BJ (cell line): ENCODE results near the gene SCAF4. TPM values are rescaled to one million over a fixed set of nuclear protein-coding genes. Genes with fewer than 3 reads are reported as not detected.

ENCODE experiments used
- CTCF ChIA-PET: fragments of 350-600 bp; formaldehyde crosslinking; extraction: SDS; loops from one replicate; lab custom pipeline; 2021; ENCODE audit warnings: antibody characterized with exemption, inconsistent platforms; lab: Yijun Ruan, JAX
- POLR2A ChIA-PET: fragments of 300-600 bp; sonication (Branson Sonifier 250); formaldehyde crosslinking; extraction: SDS; loops from one replicate; lab custom pipeline; 2021; ENCODE audit warnings: antibody characterized with exemption; lab: Charles Lee
- DNase-seq: peaks from one replicate; pipeline ENCODE4 v3.0.0-alpha.2; 2011; ENCODE audit warnings: low read depth
- H3K27me3 ChIP-seq: 2 replicates; pipeline ENCODE4 v1.6.0; 2011; ENCODE audit warnings: low read length; ENCODE audit not compliant: control insufficient read depth, insufficient read depth
- H3K36me3 ChIP-seq: 2 replicates; pipeline ENCODE4 v1.5.1; 2011; ENCODE audit warnings: low read length; ENCODE audit not compliant: control insufficient read depth, insufficient read depth
- H3K4me3 ChIP-seq: 2 replicates; pipeline ENCODE4 v1.5.1; 2011; ENCODE audit warnings: low read depth, mild to moderate bottlenecking, control low read depth, low read length
- CTCF ChIP-seq: IDR thresholded peaks from 2 replicates; pipeline ENCODE4 v1.5.1; 2011; ENCODE audit warnings: low read depth, mild to moderate bottlenecking, control low read depth, inconsistent platforms, low read length, moderate library complexity; ENCODE audit not compliant: insufficient read depth
- polyA plus RNA-seq: library from polyadenylated mRNA; depleted of rRNA; stranded (reverse); fragments of >200 nt; gene quantifications from 2 replicates; pipeline ENCODE4 v1.2.3, GENCODE V29; 2011

Gene SCAF4
- polyA plus RNA-seq, 1 experiment = 4.1 TPM

- CTCF ChIA-PET = no interaction called here
- H3K36me3 ChIP-seq = no peaks in the 10 kb centered on the region
- no peak for TF ChIP-seq CTCF
- POLR2A ChIA-PET = no interaction called here
- no peak overlapping the region for H3K4me3 ChIP-seq
- DNase-seq = no peak
- no peaks in the 10 kb centered on the region for H3K27me3 ChIP-seq
Measured at GRCh38 chr21:31713115-31713514, 18.8 kb downstream of the SCAF4 start.

GRCh38 chr21:31711745-31712285, 20.1 kb downstream of the SCAF4 start:
- Histone ChIP-seq H3K36me3 (no peaks in the 10 kb centered on the region), H3K4me3 (no peak overlapping the region)
- POLR2A ChIA-PET = no interaction called here

GRCh38 chr21:31711326-31711725, 20.6 kb downstream of the SCAF4 start:
- no peak for TF ChIP-seq CTCF
- CTCF ChIA-PET = interaction anchor here (1.0 kb wide), 1 partner anchor 19 kb away, joined by 4 read pairs; no protein-coding TSS in a partner anchor

More at GRCh38 chr21:31711745-31712285, 20.1 kb downstream of the SCAF4 start:
- H3K27me3 ChIP-seq = no peaks in the 10 kb centered on the region
- DNase-seq = no peak
- CTCF ChIA-PET = interaction anchor here (1.0 kb wide), 1 partner anchor 18 kb away, joined by 4 read pairs; no protein-coding TSS in a partner anchor
- no peak for TF ChIP-seq CTCF

GRCh38 chr21:31710586-31710985, 21.3 kb downstream of the SCAF4 start:
- H3K4me3 ChIP-seq = no peak overlapping the region
- H3K27me3 ChIP-seq = no peaks in the 10 kb centered on the region
- POLR2A ChIA-PET = no interaction called here
- peak; percentile 84 for DNase-seq
- no peak for TF ChIP-seq CTCF
- CTCF ChIA-PET = interaction anchor here (1.0 kb wide), 1 partner anchor 19 kb away, joined by 4 read pairs; no protein-coding TSS in a partner anchor
- H3K36me3 ChIP-seq = no peaks in the 10 kb centered on the region

More at GRCh38 chr21:31711326-31711725, 20.6 kb downstream of the SCAF4 start:
- POLR2A ChIA-PET = no interaction called here
- no peaks in the 10 kb centered on the region for H3K27me3 ChIP-seq
- H3K36me3 ChIP-seq = no peaks in the 10 kb centered on the region
- no peak overlapping the region for H3K4me3 ChIP-seq
- no peak for DNase-seq

- POLR2A ChIA-PET = no interaction called here
- Histone ChIP-seq H3K27me3 (no peaks in the 10 kb centered on the region), H3K36me3 (no peaks in the 10 kb centered on the region), H3K4me3 (no peak overlapping the region)
- DNase-seq = no peak
- CTCF ChIA-PET = no interaction called here
- TF ChIP-seq CTCF = no peak
Measured at GRCh38 chr21:31708541-31708940, 23.4 kb downstream of the SCAF4 start.
